Panc1 (cell line): ENCODE measurements around the gene TLCD2. TPM values are rescaled to one million over a fixed set of nuclear protein-coding genes. Genes with fewer than 3 reads are reported as not detected.

Experiments used
- ATAC-seq: fragments of 200-7000 bp; cut with Tn5 transposase; 2 replicates; pipeline ENCODE4 v1.9.1; 2020; ENCODE audit warnings: mild to moderate bottlenecking, moderate library complexity
- BruUV-seq: library from RNA; stranded (reverse); fragments of 400-500 nt; replicated peaks from 2 replicates; lab custom pipeline; 2021; lab: Mats Ljungman, UMichigan
- CTCF ChIA-PET: fragments of 300-600 bp; sonication (Branson Sonifier 250); formaldehyde crosslinking; loops from one replicate; lab custom pipeline; 2022; ENCODE audit warnings: antibody characterized with exemption; lab: Charles Lee
- POLR2A ChIA-PET: fragments of 300-600 bp; sonication (Branson Sonifier 250); formaldehyde crosslinking; loops from one replicate; lab custom pipeline; 2022; ENCODE audit warnings: antibody characterized with exemption; lab: Charles Lee
- DNase-seq: peaks from one replicate; pipeline ENCODE4 v3.0.0-alpha.2; 2010; ENCODE audit warnings: low read depth, low spot score
- H3K27ac ChIP-seq: 2 replicates; pipeline ENCODE4 v1.5.1; 2011; ENCODE audit warnings: mild to moderate bottlenecking, low read length, inconsistent platforms
- H3K27me3 ChIP-seq: fragments of 200-500 bp; sonication (Bioruptor generic); 2 replicates; pipeline ENCODE4 v1.6.0; 2014; ENCODE audit warnings: low read length, inconsistent platforms; ENCODE audit not compliant: control insufficient read depth, insufficient read depth
- H3K36me3 ChIP-seq: fragments of 200-500 bp; sonication (Bioruptor generic); 2 replicates; pipeline ENCODE4 v1.5.1; 2014; ENCODE audit warnings: inconsistent platforms, mild to moderate bottlenecking, low read length, moderate library complexity; ENCODE audit not compliant: control insufficient read depth, insufficient read depth
- H3K4me1 ChIP-seq: 2 replicates; pipeline ENCODE4 v1.5.1; 2011; ENCODE audit warnings: inconsistent platforms, mild to moderate bottlenecking, low read length, moderate library complexity; ENCODE audit not compliant: control insufficient read depth, insufficient read depth
- H3K4me3 ChIP-seq, 2 experiments: 2 replicates each; pipeline ENCODE4 v1.5.1; 2011 to 2012; ENCODE audit warnings: low read depth in 2 of 2, low read length in 2 of 2, mild to moderate bottlenecking in 2 of 2, inconsistent platforms in 1 of 2, moderate library complexity in 1 of 2
- H3K9me3 ChIP-seq: fragments of 200-500 bp; sonication (Bioruptor generic); 2 replicates; pipeline ENCODE4 v1.5.1; 2014; ENCODE audit warnings: low read depth, mild to moderate bottlenecking, inconsistent platforms, low read length, moderate library complexity; ENCODE audit not compliant: control insufficient read depth, insufficient read depth
- CTCF ChIP-seq: fragments of 450-650 bp; IDR thresholded peaks from 2 replicates; pipeline ENCODE4 v1.5.1; 2017; ENCODE audit warnings: mild to moderate bottlenecking
- POLR2AphosphoS5 ChIP-seq: IDR thresholded peaks from 2 replicates; pipeline ENCODE4 v1.6.1; 2012; ENCODE audit warnings: mild to moderate bottlenecking, low read depth, low read length, moderate library complexity
- REST ChIP-seq, 2 experiments: IDR thresholded peaks; 2 replicates each; pipeline ENCODE4 v1.6.1; 2011 to 2012; ENCODE audit warnings: low read depth in 2 of 2, control low read depth in 1 of 2, low read length in 1 of 2, mild to moderate bottlenecking in 1 of 2, moderate library complexity in 1 of 2; ENCODE audit not compliant: insufficient read depth in 1 of 2
- SIN3A ChIP-seq: IDR thresholded peaks from 2 replicates; pipeline ENCODE4 v1.6.1; 2012; ENCODE audit warnings: low read depth, mild to moderate bottlenecking, low read length, moderate library complexity, borderline replicate concordance; ENCODE audit not compliant: insufficient read depth
- TCF7L2 ChIP-seq: IDR thresholded peaks from 2 replicates; pipeline ENCODE4 v1.6.1; 2011; ENCODE audit warnings: mild to moderate bottlenecking, low read depth, low read length, inconsistent platforms
- in situ Hi-C: cut with HindIII; loops from 2 replicates; pipeline ENCODE4 v1.10.0; 2016; ENCODE audit warnings: low sequenced_read_pairs, low pct_unique_long_range_greater_than_20kb
- intact Hi-C: fragments of 100-400 bp; cut with micrococcal nuclease; formaldehyde crosslinking; loops from one replicate; pipeline ENCODE4 v1.10.0; 2022; ENCODE audit not compliant: unreplicated experiment
- total RNA-seq: library from RNA; stranded (reverse); gene quantifications from one replicate; pipeline ENCODE4 v1.2.1, GENCODE V29; 2021; ENCODE audit not compliant: unreplicated experiment

TLCD2 gene
- total RNA-seq, 1 experiment from 2014 or later = 7.0 TPM

- ATAC-seq (peak; percentile 6; the same call in 1 of the 2 replicates), DNase-seq (no peak)
- Histone ChIP-seq H3K27me3 (no peaks in the 10 kb centered on the region), H3K9me3 (no peaks in the 10 kb centered on the region), H3K36me3 (no peaks in the 10 kb centered on the region), H3K4me1 (peaks cover 12% of the 10 kb centered on the region), H3K4me3 (no peak overlapping the region), H3K27ac (no peak overlapping the region)
- CTCF ChIA-PET = no interaction called here
- BruUV-seq = no TSS peak
- in situ Hi-C loops (no loop called here), intact Hi-C loops (no loop called here)
- TF ChIP-seq POLR2AphosphoS5 (no peak), CTCF (no peak), REST (IDR thresholded peaks at IDR 0.05; ENCODE audit: insufficient read depth in 1 of 2, low read depth in 2 of 2, low read length in 1 of 2) (no peak), SIN3A (no peak), TCF7L2 (no peak)
- POLR2A ChIA-PET = no interaction called here
Measured at GRCh38 chr17:1735834-1736347, 25.7 kb upstream of the TLCD2 start.

GRCh38 chr17:1735418-1735817 lies 25.2 kb upstream of the TLCD2 start:
- BruUV-seq = no TSS peak
- ChIA-PET POLR2A (no interaction called here), CTCF (no interaction called here)
- no peaks in the 10 kb centered on the region for H3K9me3 ChIP-seq
- in situ Hi-C loops = no loop called here
- peaks cover 12% of the 10 kb centered on the region for H3K4me1 ChIP-seq
- no peak for TF ChIP-seq REST (IDR thresholded peaks at IDR 0.05; ENCODE audit: insufficient read depth in 1 of 2, low read depth in 2 of 2, low read length in 1 of 2)
- TF ChIP-seq SIN3A = no peak
- TF ChIP-seq CTCF = no peak
- no peak for TF ChIP-seq TCF7L2
- no peak for TF ChIP-seq POLR2AphosphoS5
- H3K36me3 ChIP-seq = no peaks in the 10 kb centered on the region
- H3K4me3 ChIP-seq = no peak overlapping the region
- no peak overlapping the region for H3K27ac ChIP-seq
- DNase-seq (no peak), ATAC-seq (no peak)
- intact Hi-C loops = no loop called here
- H3K27me3 ChIP-seq = no peaks in the 10 kb centered on the region
